Measurements from ENCODE around the gene FAM120B.

FAM120B gene

GRCh38 chr6:170272341-170273065, 34.1 kb upstream of the FAM120B start:
- no peak for DNase-seq (ENCODE audit: insufficient read length, low spot score)
- no peak for TF ChIP-seq CTCF (IDR thresholded peaks at IDR 0.05; ENCODE audit: insufficient read depth, missing control alignments)
- FAIRE-seq, result no peak

- FAIRE-seq, result no peak
- DNase-seq (ENCODE audit: insufficient read length, low spot score), result no peak
- TF ChIP-seq CTCF (IDR thresholded peaks at IDR 0.05; ENCODE audit: insufficient read depth, missing control alignments), result no peak
Measured at GRCh38 chr6:170273191-170273590, 33.4 kb upstream of the FAM120B start.

GRCh38 chr6:170273681-170274080, 32.9 kb upstream of the FAM120B start:
- FAIRE-seq, result no peak
- no peak for TF ChIP-seq CTCF (IDR thresholded peaks at IDR 0.05; ENCODE audit: insufficient read depth, missing control alignments)
- no peak for DNase-seq (ENCODE audit: insufficient read length, low spot score)

DNA sequence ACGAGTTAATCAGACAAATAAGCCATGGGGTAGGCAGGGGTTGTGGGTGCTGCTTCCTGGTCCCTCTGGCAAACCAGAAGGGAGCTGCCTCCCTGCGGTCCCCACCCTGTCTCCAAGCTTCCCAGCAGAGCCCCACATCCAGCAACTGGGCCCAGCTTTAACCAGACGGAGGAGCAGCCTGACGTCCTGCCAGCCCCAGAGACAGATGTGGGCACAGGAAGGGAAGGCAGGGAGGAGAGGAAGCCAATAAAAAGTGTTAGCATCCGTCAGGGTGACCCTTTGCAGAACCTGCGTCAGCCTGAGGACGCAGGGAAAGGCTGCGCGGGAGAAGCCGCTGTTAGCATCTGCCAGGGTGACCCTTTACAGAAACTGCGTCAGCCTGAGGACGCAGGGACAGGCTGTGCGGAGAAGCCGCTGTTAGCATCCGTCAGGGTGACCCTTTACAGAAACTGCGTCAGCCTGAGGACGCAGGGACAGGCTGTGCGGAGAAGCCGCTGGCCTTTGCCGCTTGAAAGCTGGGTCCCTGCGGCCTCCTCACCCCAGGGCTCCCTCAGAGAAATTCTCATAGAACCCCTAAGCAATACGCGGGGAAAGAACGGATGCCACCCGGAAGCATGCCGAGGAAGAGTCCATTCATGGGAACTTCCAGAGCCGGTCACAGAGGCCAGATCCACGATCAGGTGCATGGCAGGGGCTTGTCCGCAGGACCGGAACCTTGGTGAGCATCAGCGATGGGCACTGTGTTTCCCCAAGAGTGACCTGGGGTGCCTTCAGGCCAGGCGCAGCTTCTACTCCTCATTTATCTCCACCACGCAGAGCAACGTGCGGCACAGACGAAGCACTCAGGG, 31.6 kb upstream of the FAM120B start:
- FAIRE-seq, result no peak
- TF ChIP-seq CTCF (IDR thresholded peaks at IDR 0.05; ENCODE audit: insufficient read depth, missing control alignments), result no peak
- no peak for DNase-seq (ENCODE audit: insufficient read length, low spot score)

DNA sequence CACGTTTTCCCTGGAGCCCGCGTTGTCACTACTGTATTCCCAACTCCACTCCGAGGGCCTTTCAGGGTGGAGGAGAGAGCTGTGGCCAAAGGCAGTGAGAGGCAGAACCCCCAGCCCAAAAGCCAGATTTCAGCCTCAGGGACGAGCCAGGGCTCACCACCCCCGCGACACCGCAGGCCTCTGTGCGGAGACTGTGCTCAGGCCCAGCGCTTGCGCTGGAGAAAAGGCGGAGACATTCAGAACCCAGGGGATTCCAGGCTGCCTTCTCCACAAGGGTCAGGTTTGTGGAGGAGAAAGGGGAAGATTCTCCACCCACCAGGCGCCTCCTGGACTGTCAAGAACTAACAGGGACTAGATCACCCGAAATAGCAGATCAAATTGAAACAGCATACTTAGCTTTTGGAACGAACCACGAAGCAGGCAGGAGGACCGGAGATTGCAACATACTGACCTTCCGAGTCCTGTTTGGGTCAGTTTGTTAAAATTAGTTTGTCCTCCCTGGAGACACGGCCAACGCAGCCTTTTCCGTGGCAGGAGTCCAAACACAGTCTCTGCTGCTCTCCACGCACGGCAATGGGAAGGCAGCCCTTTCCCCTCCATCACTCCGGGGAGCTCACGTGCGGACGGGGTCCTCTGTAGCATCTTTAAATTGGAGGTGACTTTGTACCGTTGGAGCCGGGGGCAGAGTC, 30.0 kb upstream of the FAM120B start:
- DNase-seq (ENCODE audit: insufficient read length, low spot score) (no peak), FAIRE-seq (no peak)
- no peak for TF ChIP-seq CTCF (IDR thresholded peaks at IDR 0.05; ENCODE audit: insufficient read depth, missing control alignments)

GRCh38 chr6:170277893-170278742, 28.4 kb upstream of the FAM120B start:
- no peak for FAIRE-seq
- no peak for DNase-seq (ENCODE audit: insufficient read length, low spot score)
- TF ChIP-seq CTCF (IDR thresholded peaks at IDR 0.05; ENCODE audit: insufficient read depth, missing control alignments), result no peak

Data from D721Med (cell line).